DMS153 (cell line): ENCODE data around the gene PPP1R9B.

ENCODE experiments used
- DNase-seq: peaks from one replicate; lab custom pipeline; 2025; lab: John Stamatoyannopoulos, UW

PPP1R9B gene

DNA sequence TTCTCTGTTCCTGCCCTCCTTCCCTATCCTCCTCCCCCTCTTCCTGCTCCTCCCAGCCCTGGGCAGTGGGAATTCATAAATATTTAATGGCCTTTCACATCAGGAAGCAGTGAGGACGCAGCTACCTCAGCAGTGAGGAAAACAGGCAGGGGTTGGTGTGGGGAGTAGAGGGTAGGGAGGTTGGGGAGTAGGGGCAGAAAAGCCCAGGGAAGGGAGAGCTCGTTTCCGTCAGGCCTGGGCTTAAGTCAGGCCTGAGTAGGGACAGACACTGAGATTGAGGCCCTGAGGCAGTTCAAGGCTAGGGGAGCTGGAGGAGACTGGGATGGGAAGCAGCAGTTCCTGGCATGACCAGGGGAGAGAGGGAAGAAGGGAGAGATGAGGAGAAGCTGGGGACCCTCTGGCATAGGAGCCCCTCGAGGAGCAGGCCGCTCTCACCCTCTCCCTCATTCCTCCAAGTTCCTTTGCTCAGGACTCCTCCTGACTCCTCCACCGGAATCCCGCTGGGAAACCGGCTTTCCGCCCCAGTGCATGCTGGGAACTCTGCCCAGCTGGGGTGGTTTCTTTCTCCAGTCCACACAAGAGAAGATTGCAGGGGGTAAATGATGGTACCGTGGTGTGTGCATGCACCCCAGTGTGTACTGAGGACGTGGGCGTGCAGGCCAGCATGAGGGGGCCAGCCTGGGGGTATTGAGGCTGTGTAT, 26.7 kb downstream of the PPP1R9B start:
- peak; percentile 81 for DNase-seq

DNA sequence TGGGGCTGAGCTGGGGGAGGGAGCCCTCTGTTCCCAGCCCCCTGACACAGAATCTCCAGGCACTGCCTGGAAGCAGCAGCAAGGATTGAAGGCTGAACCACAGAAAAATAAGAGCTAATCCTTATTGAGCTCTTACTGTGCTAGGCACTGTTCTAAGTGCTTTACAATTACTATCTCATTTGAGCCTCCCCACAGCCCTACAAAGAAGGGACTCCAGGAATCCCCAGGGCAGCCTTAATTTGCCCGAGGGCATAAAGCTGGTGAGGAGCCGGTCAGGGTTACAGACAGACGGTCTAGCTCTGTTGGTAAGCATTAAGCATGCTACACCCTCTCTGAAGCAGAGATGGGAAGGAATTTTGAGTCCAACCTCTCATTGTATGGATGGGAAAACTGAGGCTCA, 27.5 kb downstream of the PPP1R9B start:
- no peak for DNase-seq

DNA sequence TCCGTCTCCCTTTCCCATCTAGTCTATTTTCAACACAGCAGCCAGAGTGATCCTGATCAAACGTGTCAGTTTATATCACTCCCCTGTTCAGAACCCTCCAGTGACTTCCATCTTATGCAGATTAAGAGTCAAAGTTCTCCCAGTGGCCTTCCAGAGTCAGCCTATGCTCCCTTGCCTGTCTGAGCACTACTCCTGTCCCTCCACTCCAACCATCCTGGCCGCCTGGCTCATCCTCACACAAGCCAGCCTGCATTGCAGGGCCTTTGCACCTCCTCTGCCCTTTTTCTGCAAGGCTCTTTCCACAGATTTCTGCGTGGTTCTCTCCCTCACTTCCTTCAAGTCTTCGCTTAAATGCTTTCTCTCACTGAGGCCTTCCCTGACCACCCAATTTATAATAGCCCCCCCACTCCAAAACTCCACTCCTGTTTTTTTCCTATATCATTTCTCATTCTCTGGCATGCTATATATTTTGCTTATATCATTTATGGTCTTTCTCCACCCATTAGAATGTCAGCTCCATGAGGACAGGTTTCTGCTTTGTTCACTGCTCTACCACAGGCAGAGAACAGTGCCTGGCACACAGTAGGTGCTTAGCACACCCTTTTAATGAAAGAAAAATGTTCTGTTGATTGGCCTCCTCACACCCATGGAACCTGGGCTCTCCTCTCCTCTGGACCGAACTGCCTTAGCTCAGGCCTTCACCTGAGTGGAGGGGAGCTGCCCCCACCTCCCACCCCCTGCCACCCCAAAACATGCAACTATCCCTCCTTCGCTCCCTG, 29.8 kb downstream of the PPP1R9B start:
- DNase-seq, result no peak

DNA sequence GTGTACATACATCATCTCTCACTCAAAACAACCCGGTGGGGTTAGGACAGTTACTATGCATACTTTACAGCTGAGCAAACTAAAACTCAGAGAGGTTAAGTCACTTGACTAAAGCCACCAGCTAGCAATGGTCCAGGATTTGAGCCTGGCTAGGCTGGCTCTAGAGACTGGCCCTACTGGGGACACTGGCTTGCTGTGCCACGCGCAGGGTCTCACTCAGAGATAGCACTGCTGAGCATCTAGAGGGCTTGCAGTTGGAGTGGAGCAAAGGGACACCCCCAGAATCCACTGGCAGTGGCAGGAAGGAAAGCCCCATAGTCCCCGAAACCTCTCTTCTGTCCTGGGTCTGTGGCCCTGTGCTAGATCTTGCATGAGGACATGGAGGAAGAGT, 31.7 kb downstream of the PPP1R9B start:
- no peak for DNase-seq

DNA sequence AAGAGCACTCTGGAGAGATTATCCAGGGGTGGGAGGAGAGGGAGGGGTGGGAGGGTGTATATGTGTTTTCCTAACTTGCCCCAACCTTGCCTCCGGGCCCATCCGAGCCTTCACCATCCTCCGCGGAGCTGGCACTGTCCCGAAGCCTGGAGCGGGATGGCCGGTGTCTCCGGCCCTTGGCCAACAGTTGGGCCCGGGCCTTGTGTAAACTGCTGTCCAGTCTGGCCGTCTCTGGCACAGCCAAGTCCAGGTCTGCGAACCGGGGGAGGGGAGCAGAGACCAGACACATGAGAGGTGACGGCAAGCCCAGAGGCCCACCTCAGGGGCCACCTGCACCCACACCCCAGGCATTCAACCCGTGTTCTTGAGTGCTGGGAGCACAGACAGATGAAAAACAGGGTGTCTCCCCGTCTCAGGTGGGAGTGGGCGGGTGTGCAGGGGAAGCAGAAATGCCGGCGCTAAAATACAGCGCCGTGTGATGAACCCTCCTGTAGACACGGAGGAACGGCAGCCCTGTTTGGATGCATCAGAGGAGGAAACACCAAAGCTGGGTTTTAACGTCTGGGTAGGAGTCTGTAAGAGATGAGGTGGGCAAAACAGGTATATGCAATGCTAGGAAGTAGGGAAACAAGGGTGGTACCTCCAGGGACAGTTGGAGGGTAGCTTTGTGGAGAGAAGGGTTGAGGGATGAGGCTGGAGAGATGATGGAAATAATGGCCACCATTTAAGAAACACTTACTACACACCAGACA, 32.2 kb downstream of the PPP1R9B start:
- no peak for DNase-seq

DNA sequence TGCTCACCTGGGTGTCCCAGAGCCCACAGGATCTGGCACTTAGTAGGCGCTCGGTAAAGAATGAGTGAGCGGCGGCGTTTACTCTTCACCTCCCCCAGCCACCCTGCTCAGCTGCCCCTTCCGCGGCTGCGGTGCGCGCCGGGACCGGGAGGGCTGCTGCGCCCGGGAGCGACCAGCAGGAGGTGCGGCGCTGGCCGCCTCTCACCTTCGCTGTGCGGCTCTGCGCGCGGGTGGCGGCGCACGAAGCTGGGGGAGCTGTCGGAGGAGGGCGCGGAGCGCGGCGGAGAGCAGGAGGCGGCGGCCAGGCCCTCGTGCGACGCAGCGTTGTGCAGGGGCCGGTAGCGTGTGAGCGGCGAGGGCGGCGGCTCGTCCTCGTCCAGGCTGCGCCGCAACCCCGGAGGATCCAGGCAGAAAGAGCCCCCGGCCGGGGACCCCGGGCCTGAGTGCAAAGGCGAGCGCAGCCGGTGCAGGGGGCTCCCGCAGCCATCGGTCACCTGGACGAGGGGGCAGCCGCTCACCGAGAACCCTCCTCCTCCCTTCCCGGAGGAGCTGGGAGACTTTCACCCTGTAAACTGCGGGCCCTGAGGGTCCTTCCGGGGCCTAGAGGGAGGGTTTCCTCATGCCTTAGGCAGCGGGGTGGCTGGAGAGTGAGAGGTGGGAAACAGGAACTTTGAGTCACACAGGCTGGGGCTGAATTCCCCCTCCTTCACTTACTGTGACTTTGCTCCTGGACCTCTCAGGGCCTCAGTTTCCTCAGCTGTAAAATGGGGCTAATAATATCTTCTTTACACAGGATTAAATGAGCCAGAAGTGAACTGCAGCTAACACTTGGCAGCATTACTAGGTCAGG, 33.0 kb downstream of the PPP1R9B start:
- DNase-seq, result peak; percentile 73

DNA sequence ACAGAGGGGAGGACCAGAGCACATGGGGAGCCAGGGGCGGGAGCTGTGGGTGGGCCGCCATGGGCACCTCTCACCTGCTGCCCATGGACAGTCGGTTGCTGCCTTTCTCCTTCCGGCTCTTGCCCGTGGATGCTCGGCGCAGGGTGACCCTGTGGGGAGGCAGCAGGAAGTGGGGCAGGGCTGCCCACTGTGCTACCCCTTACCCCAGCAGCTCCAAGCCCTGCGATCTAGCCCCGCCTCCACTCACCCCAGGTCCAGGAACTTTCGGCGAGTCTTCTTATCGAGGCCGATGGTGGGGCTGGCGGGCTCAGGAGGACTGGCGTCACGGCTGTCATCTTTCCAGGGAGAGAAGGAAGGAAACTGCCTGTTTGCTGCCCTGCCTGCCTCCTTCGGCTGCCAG, 34.7 kb downstream of the PPP1R9B start:
- DNase-seq, result no peak

DNA sequence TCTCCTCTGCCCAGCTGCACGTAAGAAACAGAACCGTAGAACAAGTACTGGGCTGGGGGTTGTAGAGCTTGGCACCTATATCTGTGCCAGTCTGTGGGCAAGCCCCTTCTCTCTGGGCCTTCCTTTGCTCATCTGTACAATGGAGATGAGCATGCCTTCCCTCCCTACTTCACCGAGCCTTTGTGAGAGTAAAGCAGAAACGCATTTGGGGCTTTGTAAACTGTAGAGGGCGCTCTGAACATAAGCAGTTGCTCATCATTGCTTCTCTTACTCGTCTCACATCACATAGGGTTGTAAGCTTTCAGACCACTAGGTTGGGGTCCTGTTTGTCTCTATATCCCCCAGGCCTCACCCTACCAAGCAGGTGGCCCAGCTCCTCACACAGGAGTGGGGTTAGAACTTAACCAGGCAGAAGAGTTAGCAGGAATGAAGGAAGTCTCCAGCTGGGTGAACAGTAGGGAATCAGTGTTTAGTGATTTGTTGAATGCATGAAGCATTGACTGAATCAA, 35.6 kb downstream of the PPP1R9B start:
- DNase-seq, result peak; percentile 66

DNA sequence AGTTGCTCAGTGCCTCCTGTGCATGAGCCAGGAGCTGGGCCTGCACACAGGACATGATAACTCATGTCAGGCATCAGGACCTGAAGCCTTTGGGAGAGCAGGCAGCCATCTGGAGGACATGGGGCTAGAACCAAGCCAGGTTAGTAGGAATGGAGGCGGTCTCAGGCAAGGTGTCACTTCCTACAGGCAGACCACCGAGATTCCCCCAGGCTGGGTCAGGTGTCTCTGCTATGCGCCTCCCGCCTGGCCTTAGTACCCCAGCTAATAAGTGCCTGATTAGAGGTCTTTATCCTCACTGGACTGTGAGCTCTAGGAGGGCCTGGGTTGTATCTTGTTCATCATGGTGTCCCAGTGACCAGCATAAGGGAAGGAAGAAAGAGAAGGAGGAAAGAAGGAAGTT, 36.1 kb downstream of the PPP1R9B start:
- DNase-seq, result no peak

DNA sequence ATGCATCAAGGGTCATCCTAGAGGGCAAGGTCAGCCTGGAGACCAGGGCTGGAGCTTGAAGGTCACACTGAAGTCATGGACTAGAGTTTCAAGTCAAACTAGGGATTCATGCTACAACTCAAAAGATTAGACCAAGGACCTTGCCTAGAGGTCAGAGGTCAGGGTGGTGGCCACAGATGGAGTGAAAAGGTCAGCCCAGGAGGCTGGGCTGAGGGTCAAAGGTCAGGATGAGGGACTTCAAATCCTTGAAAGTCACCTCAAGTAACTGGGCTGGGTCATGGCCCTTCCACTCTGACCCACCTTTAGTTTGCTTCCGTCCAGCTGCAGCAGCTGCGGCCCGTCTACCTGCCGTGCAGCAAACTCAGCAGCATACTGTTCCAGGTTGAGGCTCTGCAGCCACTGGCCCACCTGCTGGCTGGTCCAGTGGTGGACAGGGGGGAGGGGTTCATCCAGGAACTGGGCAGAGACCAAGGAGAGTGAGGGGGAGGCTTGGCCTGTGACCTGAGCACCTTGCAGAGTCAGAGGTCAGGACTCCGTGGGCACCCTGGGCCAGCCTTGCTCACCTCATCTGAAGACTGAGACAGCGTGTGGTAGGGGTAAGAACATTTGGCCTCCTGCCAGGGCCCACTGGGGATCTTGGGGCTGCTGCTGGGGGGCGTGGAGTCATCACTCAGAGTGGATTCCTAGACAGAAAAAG, 36.7 kb downstream of the PPP1R9B start:
- DNase-seq, result no peak

DNA sequence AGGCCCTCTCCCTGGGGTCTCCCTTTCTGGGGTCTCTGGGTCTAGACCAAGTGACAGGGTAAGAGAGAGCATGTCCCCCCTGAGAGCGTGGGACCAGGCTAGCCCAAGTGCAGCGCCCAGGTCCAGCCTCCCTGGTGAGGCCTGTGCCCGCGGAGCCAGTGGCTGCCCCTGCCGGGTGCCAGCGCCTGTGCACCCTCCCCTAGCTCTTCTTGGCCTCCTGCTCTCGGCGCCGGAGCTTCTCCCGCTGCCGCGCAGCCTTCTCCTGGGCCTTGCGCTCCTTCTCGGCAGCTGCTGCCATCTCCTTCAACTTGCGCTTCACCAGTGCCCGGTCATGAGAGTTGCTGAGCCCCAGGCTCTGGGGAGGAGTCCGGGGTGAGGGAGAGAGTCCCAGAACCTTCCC, 37.8 kb downstream of the PPP1R9B start:
- DNase-seq, result no peak

DNA sequence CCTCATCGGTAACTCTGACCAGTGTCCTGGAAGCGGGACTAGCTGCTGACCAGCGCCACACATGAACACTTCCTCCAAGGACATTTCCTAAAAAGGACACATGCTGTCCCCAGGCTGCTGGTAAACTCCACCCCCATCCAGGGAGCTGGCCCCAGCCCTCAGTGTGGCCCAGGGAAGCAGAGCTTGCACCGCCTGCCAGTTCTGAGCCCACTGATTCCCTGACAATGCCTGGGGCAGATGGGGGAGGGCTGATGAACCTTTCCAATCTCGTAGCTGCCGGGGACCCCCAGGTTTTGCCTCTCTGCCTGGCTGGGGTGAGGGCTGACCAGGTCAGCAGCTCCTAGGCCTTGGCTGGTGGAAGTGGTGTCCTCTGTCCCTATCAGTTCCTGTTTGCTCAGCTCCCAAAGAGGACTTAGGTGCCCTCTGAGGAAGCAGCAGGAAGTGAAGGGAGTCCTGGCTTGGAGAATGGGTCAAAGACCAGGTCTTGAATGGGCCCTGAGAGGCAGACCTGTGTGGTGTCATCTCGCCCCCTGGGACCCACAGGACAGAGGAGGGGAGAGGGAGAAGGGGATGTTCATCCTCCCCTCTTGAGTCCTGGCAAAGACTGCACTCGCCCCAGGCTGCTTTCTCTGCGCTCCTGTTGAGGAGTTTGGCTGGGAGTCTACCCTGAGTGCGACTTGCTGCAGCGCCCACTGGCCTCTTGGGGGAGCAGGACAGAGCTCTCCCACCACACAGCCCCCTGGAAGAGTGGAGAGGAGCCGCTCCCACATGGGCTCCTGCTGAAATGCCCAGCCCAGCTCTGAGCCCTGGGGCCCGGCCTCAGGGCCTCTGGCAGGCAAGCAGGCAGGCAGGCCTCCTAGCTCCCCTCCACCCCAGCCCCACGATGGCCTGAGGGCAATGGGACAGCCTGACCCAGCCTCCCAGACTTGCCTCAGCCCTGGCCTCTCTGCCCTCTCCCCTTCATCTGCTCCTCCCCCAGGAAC, 38.5 kb downstream of the PPP1R9B start:
- DNase-seq, result no peak

DNA sequence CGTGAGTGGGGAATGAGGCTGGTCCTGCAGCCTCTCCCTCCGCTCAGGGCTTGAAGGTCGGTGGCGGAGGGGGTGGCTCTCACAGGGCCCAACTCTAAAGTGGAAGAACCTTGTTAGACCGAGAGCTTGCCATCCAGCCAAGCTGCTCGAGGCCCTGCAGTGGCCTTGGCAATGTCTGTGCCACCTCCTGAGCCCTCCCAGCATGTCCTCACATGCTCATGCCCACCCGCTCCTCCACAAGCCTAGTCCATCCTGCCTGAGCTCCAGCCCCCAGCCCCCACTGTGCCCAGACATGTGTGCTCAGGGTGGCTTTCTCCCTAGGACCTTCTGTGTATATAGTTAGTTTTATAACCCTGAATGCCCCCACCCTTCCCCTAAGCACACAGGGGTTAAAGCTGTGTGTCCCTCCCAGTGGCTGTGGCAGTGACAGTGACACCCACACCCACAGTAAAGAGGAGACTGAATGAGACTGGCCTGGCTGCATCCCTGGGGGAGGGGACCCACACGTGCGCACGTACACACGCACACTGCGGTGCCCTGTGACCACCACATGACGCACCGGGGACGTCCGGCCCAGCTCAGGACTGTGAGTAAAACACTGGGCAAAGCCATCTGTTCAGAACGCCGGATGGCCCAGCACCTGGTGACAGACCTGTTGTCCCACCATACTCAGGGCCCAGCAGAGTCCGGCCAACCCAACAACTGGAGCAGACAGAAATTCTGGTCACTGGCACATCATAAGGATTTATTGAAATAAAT, 39.7 kb downstream of the PPP1R9B start:
- DNase-seq, result no peak

DNA sequence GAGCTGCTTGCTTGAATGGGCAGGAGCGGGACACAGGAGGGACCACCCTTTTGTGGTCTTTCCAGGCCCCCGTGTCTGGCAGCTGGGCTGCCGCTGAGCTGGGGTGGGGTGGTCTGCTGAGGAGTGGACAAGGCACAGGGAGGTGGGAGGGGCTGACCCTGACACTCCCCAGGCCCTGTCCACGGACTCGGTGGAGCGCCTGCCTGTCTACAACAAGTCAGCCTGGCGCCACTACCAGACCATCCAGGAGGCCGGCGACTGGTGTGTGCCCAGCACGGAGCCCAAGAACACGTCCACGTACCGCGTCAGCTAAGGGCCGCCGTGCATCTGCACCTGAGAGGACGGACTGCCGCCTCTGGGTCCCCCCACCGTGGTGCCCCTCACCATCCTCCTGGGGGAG, 40.7 kb downstream of the PPP1R9B start:
- DNase-seq, result no peak

DNA sequence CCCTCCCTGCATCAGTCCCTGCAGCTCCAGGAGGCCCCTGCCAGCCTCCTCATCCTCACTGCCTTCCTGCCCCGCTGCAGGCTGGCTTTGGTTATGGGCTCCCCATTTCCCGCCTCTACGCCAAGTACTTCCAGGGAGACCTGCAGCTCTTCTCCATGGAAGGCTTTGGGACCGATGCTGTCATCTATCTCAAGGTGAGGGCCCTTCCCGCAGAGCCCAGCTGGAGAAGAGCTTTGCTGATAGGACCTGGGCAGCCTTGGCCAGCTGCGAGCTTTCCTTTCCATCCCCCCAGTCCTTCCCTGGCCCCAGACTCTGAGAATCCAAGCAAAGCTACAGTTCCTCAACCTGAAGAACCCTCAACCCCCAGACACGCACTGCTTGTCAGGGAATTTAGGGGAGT, 41.3 kb downstream of the PPP1R9B start:
- no peak for DNase-seq

DNA sequence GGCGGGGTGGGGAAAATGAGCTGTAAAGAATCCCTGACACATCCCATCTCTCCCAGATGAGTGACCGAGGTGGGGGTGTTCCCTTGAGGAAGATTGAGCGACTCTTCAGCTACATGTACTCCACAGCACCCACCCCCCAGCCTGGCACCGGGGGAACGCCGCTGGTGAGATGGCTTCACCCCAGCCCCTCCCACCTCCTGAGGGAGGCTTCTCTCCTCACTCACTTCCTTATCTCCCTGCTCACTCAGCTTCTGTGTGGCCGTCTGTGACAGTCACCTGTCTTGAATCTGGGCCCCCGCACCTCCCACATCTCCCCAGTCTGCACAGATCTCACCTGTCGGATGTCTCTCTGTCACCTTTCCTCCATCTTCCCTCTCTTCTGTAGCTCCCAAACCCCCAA, 41.9 kb downstream of the PPP1R9B start:
- DNase-seq, result no peak

DNA sequence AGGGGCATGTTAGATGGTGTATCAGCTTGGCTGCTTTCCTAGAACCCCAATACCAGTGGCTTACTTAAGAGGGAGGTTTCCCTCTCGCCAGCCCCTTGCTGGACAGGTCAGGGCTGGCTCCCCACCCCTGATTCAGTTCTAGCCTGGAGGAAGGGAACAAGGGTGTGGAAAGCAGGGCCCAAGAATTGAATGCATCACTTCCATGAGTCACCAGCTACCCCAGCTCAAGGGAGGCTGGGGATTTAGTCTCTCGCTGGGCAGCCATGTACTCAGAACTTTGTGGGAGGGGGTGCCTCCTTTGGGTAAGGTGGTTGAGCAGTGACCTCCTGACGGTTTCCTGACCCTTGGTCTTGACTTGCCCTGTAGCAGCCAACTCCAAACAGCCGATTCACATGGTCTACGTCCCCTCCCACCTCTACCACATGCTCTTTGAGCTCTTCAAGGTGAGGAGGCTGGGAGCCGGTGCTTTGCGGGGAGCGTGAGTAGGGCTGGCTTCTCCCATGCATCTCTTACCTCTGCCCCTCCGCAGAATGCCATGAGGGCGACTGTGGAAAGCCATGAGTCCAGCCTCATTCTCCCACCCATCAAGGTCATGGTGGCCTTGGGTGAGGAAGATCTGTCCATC, 42.6 kb downstream of the PPP1R9B start:
- DNase-seq, result no peak

DNA sequence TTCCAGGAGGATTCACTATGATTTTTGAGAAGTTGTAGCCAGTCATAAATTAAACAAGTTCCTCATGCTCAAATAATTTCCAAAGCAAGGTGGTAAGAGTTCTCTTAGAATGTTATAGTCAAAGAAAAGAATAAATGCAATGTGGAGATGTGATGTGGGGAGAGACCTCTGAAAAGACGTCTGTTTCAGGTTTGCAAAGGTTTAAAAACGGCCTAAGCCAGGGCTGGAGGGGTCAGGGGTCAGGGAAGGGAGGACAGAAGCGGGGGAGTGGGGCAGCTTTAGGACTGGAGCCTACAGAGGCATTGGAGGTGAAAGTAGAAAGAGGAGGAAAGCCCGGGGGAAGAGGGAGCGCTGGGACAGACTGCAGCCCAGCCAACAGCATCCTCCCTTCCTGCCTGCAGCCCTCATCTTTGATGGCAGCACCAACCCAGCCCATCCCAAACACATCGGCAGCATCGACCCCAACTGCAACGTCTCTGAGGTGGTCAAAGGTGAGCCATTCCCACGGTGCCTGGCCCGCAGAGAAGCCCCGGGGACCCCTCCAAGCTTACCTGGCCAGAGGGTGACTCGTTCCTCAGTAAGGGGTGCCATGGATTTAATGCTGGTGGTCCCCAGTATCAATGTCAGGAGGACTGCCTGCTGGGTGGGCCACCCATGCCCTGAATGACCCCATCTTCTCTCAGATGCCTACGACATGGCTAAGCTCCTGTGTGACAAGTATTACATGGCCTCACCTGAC, 43.9 kb downstream of the PPP1R9B start:
- no peak for DNase-seq
